SJCRH30 (cell line): ENCODE measurements around the gene GLYATL1. TPM values are rescaled to one million over a fixed set of nuclear protein-coding genes. Genes with fewer than 3 reads are reported as not detected.
A peak's percentile ranks its signal among the peaks of the same experiment; 100 is the strongest.

Source experiments
- DNase-seq, 2 experiments: peaks; one replicate each; pipeline ENCODE4 v3.0.0-alpha.2; 2015 to 2020
- H3K27ac ChIP-seq: fragments of 250-450 bp; sonication (Bioruptor Pico); 2 replicates; pipeline ENCODE4 v1.5.1; 2020; ENCODE audit warnings: mild to moderate bottlenecking, moderate library complexity
- H3K27me3 ChIP-seq: fragments of 250-450 bp; sonication (Bioruptor Pico); 2 replicates; pipeline ENCODE4 v1.5.1; 2020; ENCODE audit warnings: mild to moderate bottlenecking, moderate library complexity
- H3K36me3 ChIP-seq: fragments of 250-450 bp; sonication (Bioruptor Pico); 2 replicates; pipeline ENCODE4 v1.5.1; 2020; ENCODE audit warnings: mild to moderate bottlenecking, moderate library complexity
- H3K4me1 ChIP-seq: fragments of 250-450 bp; sonication (Bioruptor Pico); 2 replicates; pipeline ENCODE4 v1.5.1; 2020; ENCODE audit warnings: mild to moderate bottlenecking, moderate library complexity
- H3K4me3 ChIP-seq: fragments of 250-450 bp; sonication (Bioruptor Pico); 2 replicates; pipeline ENCODE4 v1.5.1; 2020; ENCODE audit warnings: mild to moderate bottlenecking, moderate library complexity
- H3K9me3 ChIP-seq: fragments of 250-450 bp; sonication (Bioruptor Pico); replicated peaks from 2 replicates; pipeline ENCODE4 v1.5.1; 2020; ENCODE audit warnings: mild to moderate bottlenecking, moderate library complexity
- total RNA-seq: library from RNA; depleted of rRNA; stranded (reverse); fragments of >200 nt; shearing (Covaris generic); gene quantifications from 2 replicates; pipeline ENCODE4 v1.2.3, GENCODE V29; 2014

The GLYATL1 gene
- total RNA-seq, 1 experiment from 2014 or later, result not detected

DNA sequence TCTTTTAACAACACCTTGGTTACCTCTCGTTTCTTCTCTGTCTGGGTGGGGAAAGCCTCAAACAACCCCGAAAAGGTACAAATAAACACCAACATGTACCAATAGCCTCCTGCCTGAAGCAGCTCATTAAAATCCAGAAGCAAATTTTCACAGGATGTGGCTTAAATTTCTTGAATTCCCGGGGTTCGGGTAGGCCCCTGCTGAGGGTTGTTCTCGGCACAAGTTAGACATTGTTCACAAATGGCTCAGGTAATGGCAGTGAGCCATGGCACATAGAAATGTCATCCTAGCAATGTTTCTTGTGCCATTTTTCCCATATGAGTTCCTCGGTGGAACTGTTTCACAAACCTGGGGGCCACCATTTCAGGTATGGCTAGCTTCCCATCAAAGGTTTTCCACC is 19.7 kb upstream of the GLYATL1 start:
- H3K4me1 ChIP-seq, result no peaks in the 10 kb centered on the region
- H3K27ac ChIP-seq, result no peak overlapping the region
- DNase-seq, result no peak
- no peaks in the 10 kb centered on the region for H3K27me3 ChIP-seq
- H3K4me3 ChIP-seq, result no peak overlapping the region
- H3K9me3 ChIP-seq, result no peaks in the 10 kb centered on the region
- H3K36me3 ChIP-seq, result no peaks in the 10 kb centered on the region

- DNase-seq, result no peak
- Histone ChIP-seq H3K36me3 (no peaks in the 10 kb centered on the region), H3K27ac (no peak overlapping the region), H3K4me1 (no peaks in the 10 kb centered on the region), H3K9me3 (no peaks in the 10 kb centered on the region), H3K27me3 (no peaks in the 10 kb centered on the region), H3K4me3 (no peak overlapping the region)
Measured at GRCh38 chr11:58919980-58920379, 19.3 kb upstream of the GLYATL1 start.

DNA sequence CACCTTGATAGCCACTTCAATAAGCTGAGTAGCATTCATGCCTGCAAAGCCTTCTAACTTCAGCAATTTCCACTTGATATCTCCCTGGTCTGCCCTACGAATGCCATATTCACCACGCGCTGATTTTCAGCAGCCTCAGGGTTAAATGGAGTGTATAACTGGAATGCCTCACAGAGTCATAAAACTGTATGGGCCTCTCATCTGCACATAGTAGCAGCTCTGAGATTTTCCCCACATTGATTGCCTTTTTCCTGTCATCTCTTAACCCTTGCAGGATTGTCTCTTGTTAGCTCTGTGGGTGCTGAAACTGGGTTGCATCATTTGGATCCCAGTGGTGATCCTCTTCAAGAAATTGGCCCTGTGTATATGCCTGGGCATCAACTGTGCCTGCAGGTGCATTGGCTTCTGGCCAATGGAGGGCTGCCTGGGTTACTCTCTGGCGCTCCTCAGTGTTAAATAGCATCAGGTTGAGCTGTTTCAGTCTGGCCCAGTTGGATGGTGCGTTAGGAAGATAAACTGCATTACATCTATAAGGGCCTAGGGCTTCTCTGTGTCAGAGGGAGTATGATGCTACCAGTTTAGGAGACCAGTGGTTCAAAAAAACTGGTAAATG is 17.4 kb upstream of the GLYATL1 start:
- no peak overlapping the region for H3K27ac ChIP-seq
- no peak for DNase-seq
- H3K9me3 ChIP-seq, result no peaks in the 10 kb centered on the region
- H3K36me3 ChIP-seq, result no peaks in the 10 kb centered on the region
- H3K4me1 ChIP-seq, result no peaks in the 10 kb centered on the region
- no peaks in the 10 kb centered on the region for H3K27me3 ChIP-seq
- H3K4me3 ChIP-seq, result no peak overlapping the region

- no peak overlapping the region for H3K27ac ChIP-seq
- no peaks in the 10 kb centered on the region for H3K36me3 ChIP-seq
- no peak for DNase-seq
- H3K9me3 ChIP-seq, result no peaks in the 10 kb centered on the region
- H3K4me3 ChIP-seq, result no peak overlapping the region
- no peaks in the 10 kb centered on the region for H3K27me3 ChIP-seq
- no peaks in the 10 kb centered on the region for H3K4me1 ChIP-seq
Measured at GRCh38 chr11:58922479-58922878, 16.8 kb upstream of the GLYATL1 start.

DNA sequence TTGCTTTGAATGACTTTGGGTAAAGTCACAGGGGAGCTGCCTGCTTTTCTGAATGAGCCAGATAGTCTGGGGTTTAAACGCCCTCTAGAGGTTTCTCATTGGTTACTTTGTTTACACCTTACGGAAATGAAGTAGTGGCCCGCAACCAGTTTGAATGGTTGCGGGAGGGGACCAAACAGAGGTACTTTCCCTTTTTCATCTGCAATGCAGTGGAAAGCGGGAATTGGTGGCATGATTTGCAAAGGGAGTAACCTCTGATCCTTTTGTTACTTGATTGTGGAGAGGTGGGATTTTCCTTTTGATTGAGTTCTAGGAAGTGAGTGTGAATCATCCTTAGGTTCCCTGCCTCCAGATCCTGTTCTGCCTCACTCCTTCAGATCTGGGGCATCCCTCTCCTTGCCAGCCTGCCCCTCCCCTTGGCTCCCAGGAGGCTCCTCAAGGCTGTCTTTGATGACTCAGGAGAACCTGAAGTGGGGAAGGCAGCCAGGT is 15.9 kb upstream of the GLYATL1 start:
- H3K36me3 ChIP-seq, result no peaks in the 10 kb centered on the region
- DNase-seq, result peak in 1 of 2 experiments; percentile 13
- H3K4me3 ChIP-seq, result no peak overlapping the region
- H3K27me3 ChIP-seq, result no peaks in the 10 kb centered on the region
- H3K4me1 ChIP-seq, result no peaks in the 10 kb centered on the region
- H3K27ac ChIP-seq, result no peak overlapping the region
- no peaks in the 10 kb centered on the region for H3K9me3 ChIP-seq

DNA sequence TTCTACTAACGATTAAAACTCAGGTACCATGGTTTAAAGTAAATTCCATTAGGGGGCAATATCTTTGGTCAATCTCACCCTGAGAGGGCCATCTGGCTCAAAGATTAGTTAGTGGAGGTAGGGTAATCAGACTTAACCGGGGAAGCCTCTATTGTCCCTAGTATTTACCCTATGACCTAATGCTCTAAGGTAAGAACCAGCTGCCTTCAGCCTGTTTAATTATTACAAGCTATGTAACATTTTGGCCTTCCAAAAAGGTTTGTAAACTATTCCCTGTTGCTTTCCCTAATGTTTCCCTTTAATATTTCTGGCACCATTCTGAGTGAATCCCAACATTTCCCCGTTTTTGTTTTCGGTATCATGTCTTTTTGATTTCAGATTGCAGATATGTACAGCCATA is 15.1 kb upstream of the GLYATL1 start:
- Histone ChIP-seq H3K36me3 (no peaks in the 10 kb centered on the region), H3K4me3 (no peak overlapping the region), H3K27ac (no peak overlapping the region), H3K9me3 (no peaks in the 10 kb centered on the region), H3K4me1 (no peaks in the 10 kb centered on the region), H3K27me3 (no peaks in the 10 kb centered on the region)
- no peak for DNase-seq

DNA sequence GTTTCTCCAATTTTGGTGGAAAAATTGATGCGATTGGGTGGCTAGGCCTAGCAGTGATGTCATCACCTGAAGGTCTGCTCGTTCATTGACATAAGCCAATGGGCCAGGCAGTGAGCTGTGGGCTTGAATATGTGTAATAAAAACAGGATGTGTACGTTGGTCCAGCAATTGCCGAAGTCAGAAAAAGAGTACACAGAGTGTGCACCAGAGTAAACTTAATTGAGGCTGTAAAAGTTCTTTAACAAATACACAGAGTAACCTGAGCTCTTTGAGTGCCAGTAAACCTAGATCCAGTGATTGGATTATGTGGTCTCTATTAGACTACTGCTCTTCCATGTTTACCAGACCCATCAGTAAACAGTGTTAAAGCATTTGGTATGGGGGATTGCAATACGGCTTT is 13.0 kb upstream of the GLYATL1 start:
- Histone ChIP-seq H3K27ac (no peak overlapping the region), H3K4me3 (no peak overlapping the region), H3K36me3 (no peaks in the 10 kb centered on the region), H3K9me3 (no peaks in the 10 kb centered on the region), H3K27me3 (no peaks in the 10 kb centered on the region), H3K4me1 (no peaks in the 10 kb centered on the region)
- DNase-seq, result no peak

GRCh38 chr11:58926695-58927094 is 12.6 kb upstream of the GLYATL1 start:
- Histone ChIP-seq H3K36me3 (no peaks in the 10 kb centered on the region), H3K4me1 (no peaks in the 10 kb centered on the region), H3K4me3 (no peak overlapping the region), H3K9me3 (no peaks in the 10 kb centered on the region), H3K27ac (no peak overlapping the region), H3K27me3 (no peaks in the 10 kb centered on the region)
- DNase-seq, result no peak

- H3K4me3 ChIP-seq, result no peak overlapping the region
- no peaks in the 10 kb centered on the region for H3K4me1 ChIP-seq
- no peak overlapping the region for H3K27ac ChIP-seq
- no peaks in the 10 kb centered on the region for H3K27me3 ChIP-seq
- H3K9me3 ChIP-seq, result no peaks in the 10 kb centered on the region
- DNase-seq, result peak in 1 of 2 experiments; percentile 26
- no peaks in the 10 kb centered on the region for H3K36me3 ChIP-seq
Measured at GRCh38 chr11:58927393-58928106, 11.7 kb upstream of the GLYATL1 start.

DNA sequence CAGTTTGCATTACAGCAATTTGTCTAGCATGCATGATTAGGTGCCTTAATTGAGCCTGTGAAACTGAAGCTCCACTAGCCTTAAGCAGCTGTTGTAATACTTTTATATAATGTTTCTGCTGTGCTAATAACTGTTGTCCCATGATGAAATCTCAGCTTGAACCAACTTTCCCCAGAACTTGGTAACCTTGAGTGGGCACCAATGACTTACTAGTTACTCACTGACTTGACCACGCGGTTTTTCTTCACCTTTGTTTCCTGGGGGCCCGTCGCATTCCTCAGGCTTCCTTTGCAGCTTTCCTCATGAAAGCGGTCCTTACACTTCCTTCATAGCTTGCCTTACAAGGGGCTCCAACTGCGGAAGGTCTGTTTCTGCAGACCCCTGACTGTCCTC is 11.2 kb upstream of the GLYATL1 start:
- H3K9me3 ChIP-seq, result no peaks in the 10 kb centered on the region
- no peaks in the 10 kb centered on the region for H3K27me3 ChIP-seq
- H3K4me1 ChIP-seq, result no peaks in the 10 kb centered on the region
- H3K27ac ChIP-seq, result no peak overlapping the region
- H3K36me3 ChIP-seq, result no peaks in the 10 kb centered on the region
- H3K4me3 ChIP-seq, result no peak overlapping the region
- DNase-seq, result no peak

DNA sequence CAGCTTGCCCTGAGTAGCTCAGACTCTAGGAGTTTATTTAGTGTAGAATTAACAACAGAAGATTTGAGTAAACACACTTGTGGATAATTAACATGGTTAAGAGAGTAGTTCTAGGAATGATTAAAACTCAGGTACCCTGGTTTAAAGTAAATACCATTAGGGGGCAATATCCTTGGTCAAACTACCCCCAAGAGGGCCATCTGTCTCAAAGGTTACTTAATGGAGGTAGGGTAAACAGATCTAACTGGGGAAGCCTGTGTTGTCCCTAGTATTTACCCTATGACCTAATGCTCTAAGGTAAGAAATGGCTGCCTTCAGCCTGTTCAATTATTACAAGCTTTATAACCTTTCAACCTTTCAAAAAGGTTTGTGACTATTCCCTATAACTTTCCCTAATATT is 10.6 kb upstream of the GLYATL1 start:
- DNase-seq, result no peak
- H3K4me1 ChIP-seq, result no peaks in the 10 kb centered on the region
- no peaks in the 10 kb centered on the region for H3K27me3 ChIP-seq
- H3K4me3 ChIP-seq, result no peak overlapping the region
- no peaks in the 10 kb centered on the region for H3K36me3 ChIP-seq
- no peaks in the 10 kb centered on the region for H3K9me3 ChIP-seq
- H3K27ac ChIP-seq, result no peak overlapping the region

DNA sequence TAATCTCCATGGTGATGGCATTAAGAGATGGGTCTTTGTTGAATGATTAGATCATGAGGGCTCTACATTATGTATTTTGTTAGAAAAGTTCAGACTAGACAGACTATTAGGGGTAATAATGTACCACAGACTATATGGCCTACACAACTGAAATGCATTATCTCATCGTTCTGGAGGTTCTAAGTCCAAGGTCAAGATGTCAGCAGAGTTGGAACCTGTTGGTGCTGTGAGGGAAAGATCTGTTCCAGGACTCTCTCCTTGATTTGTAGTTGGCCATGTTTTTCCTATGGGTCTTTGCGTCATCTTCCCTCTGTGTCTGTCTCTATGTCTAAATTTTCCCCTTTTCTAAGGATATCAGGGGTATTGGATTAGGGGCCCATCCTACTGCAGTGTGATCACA is 8.4 kb upstream of the GLYATL1 start:
- DNase-seq, result no peak
- Histone ChIP-seq H3K27ac (no peak overlapping the region), H3K27me3 (no peaks in the 10 kb centered on the region), H3K4me1 (no peaks in the 10 kb centered on the region), H3K9me3 (no peaks in the 10 kb centered on the region), H3K36me3 (no peaks in the 10 kb centered on the region), H3K4me3 (no peak overlapping the region)

DNA sequence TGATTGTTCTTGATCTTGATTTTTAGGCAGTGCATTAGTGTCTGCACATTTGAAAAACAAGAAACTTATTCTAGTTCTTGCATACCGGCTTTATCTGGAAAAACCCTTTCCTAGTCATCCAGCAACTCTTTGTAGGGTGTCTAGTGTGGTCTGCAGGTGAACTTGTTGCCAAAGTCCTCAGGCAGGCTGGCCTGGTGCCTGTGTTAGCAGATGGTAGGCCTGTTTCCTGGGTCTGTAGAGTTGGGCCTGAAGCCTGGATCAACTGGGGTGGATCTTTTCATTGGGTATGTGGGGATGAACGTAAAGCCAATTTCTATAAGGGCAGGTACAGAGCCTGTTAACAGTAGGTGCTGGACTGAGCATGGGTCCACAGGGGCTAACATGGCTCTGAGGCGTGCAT is 5.6 kb upstream of the GLYATL1 start:
- H3K4me1 ChIP-seq, result no peaks in the 10 kb centered on the region
- no peaks in the 10 kb centered on the region for H3K36me3 ChIP-seq
- no peak overlapping the region for H3K27ac ChIP-seq
- H3K9me3 ChIP-seq, result no peaks in the 10 kb centered on the region
- H3K4me3 ChIP-seq, result no peak overlapping the region
- no peak for DNase-seq
- H3K27me3 ChIP-seq, result no peaks in the 10 kb centered on the region

- Histone ChIP-seq H3K4me3 (no peak overlapping the region), H3K27ac (no peak overlapping the region), H3K4me1 (no peaks in the 10 kb centered on the region), H3K9me3 (no peaks in the 10 kb centered on the region), H3K27me3 (no peaks in the 10 kb centered on the region), H3K36me3 (no peaks in the 10 kb centered on the region)
- DNase-seq, result no peak
Measured at GRCh38 chr11:58934945-58935513, 4.3 kb upstream of the GLYATL1 start.

DNA sequence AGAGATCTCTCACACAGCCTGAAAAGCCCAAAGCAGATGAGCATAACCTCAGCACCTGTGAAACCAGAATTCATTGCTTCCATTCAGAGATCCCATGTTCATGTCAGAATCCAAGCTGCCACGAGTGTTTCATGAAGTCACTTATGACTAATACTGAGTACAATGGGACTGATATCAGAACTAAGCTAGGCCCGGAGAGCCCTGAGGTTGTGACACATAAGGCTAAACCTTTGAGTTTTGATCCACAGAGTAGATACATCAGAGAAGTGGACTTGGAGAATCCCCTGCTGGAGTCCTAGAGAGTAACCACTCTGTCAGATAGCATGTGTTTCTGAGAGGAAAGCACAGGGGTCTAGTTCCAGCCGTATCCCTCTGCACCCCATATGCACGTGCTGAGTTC is 890 bp upstream of the GLYATL1 start:
- no peak for DNase-seq
- no peaks in the 10 kb centered on the region for H3K9me3 ChIP-seq
- H3K4me1 ChIP-seq, result no peaks in the 10 kb centered on the region
- H3K36me3 ChIP-seq, result no peaks in the 10 kb centered on the region
- no peaks in the 10 kb centered on the region for H3K27me3 ChIP-seq
- no peak overlapping the region for H3K4me3 ChIP-seq
- H3K27ac ChIP-seq, result no peak overlapping the region

DNA sequence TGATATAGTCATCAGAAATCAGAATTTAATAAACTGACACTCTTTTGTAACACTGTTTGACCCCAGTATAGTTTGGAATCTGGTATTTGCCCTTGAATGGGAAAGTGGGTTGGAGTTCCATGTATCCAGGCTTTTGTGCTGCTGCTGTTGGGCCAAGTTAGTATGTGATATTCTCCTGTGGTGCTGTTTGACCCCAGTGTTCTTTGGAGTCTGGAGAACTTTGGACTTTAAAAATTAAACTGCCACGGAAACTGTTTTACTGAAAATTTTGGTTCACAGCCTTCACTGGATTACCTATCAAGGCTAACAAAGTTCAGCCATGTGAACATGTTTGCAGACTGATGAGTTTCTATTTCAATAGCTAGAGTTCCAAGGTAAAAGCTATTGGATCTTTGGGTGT is 740 bp downstream of the GLYATL1 start:
- no peaks in the 10 kb centered on the region for H3K27me3 ChIP-seq
- no peak overlapping the region for H3K4me3 ChIP-seq
- no peak overlapping the region for H3K27ac ChIP-seq
- H3K36me3 ChIP-seq, result no peaks in the 10 kb centered on the region
- no peaks in the 10 kb centered on the region for H3K9me3 ChIP-seq
- no peaks in the 10 kb centered on the region for H3K4me1 ChIP-seq
- DNase-seq, result no peak
